ENCODE results near the gene POU2F1.
A peak's percentile ranks its signal among the peaks of the same experiment; 100 is the strongest.
"Not testable (repeated sequence)": the region's sequence is repeated elsewhere in the genome, so short reads cannot be mapped to it uniquely, and the experiment has no call there.

Gene POU2F1

GRCh38 chr1:167231873-167232450, 11.3 kb downstream of the POU2F1 start:
- DNase-seq, result no peak

GRCh38 chr1:167232801-167233200, 12.1 kb downstream of the POU2F1 start:
- DNase-seq, result no peak

- no peak for DNase-seq
Measured at GRCh38 chr1:167233373-167233772, 12.7 kb downstream of the POU2F1 start.

GRCh38 chr1:167237000-167237399, 16.3 kb downstream of the POU2F1 start:
- DNase-seq, result no peak

GRCh38 chr1:167238713-167239112, 18.0 kb downstream of the POU2F1 start:
- DNase-seq, result no peak

GRCh38 chr1:167239257-167239656, 18.6 kb downstream of the POU2F1 start:
- DNase-seq, result no peak

- DNase-seq, result no peak
Measured at GRCh38 chr1:167244244-167244643, 23.6 kb downstream of the POU2F1 start.

GRCh38 chr1:167245168-167245567, 24.5 kb downstream of the POU2F1 start:
- not testable (repeated sequence) for DNase-seq

GRCh38 chr1:167246971-167247370, 26.3 kb downstream of the POU2F1 start:
- no peak for DNase-seq

GRCh38 chr1:167247754-167248153, 27.1 kb downstream of the POU2F1 start:
- DNase-seq, result no peak

GRCh38 chr1:167248707-167249642, 28.3 kb downstream of the POU2F1 start:
- no peak for DNase-seq

GRCh38 chr1:167249702-167250101, 29.0 kb downstream of the POU2F1 start:
- DNase-seq, result no peak

- no peak for DNase-seq
Measured at GRCh38 chr1:167250482-167250881, 29.8 kb downstream of the POU2F1 start.

- DNase-seq, result no peak
Measured at GRCh38 chr1:167251472-167251871, 30.8 kb downstream of the POU2F1 start.

GRCh38 chr1:167252986-167253385, 32.3 kb downstream of the POU2F1 start:
- DNase-seq, result no peak

- DNase-seq, result no peak
Measured at GRCh38 chr1:167258858-167259257, 38.2 kb downstream of the POU2F1 start.

- no peak for DNase-seq
Measured at GRCh38 chr1:167262836-167263235, 42.1 kb downstream of the POU2F1 start.

GRCh38 chr1:167263344-167263743, 42.7 kb downstream of the POU2F1 start:
- no peak for DNase-seq

- DNase-seq, result peak; percentile 35
Measured at GRCh38 chr1:167263819-167264464, 43.3 kb downstream of the POU2F1 start.

- no peak for DNase-seq
Measured at GRCh38 chr1:167266965-167267364, 46.3 kb downstream of the POU2F1 start.

GRCh38 chr1:167268347-167268787, 47.7 kb downstream of the POU2F1 start:
- no peak for DNase-seq

- DNase-seq, result no peak
Measured at GRCh38 chr1:167270349-167271092, 49.8 kb downstream of the POU2F1 start.

GRCh38 chr1:167272369-167272957, 51.8 kb downstream of the POU2F1 start:
- DNase-seq, result no peak

Measured in NCI-H226 (cell line).